ENCODE measurements around the gene MYO1E. TPM values are rescaled to one million over a fixed set of nuclear protein-coding genes. Genes with fewer than 3 reads are reported as not detected.

Gene MYO1E
- total RNA-seq, 4 donors from 2014 or later: 245 to 380 (median 268) TPM

- Histone ChIP-seq H3K27ac (peak overlapping the region; percentile 15 to 55 (median 26)), H3K4me1 (peaks cover 0 to 9% (median 2%) of the 10 kb centered on the region in 4 donors), H3K36me3 (peaks cover 0 to 75% (median 0%) of the 10 kb centered on the region in 3 donors), H3K27me3 (no peaks in the 10 kb centered on the region), H3K4me3 (no peak overlapping the region), H3K9me3 (no peaks in the 10 kb centered on the region)
- DNase-seq: peak in 1 of 3 donors; percentile 34
- TF ChIP-seq, protein P1, sequence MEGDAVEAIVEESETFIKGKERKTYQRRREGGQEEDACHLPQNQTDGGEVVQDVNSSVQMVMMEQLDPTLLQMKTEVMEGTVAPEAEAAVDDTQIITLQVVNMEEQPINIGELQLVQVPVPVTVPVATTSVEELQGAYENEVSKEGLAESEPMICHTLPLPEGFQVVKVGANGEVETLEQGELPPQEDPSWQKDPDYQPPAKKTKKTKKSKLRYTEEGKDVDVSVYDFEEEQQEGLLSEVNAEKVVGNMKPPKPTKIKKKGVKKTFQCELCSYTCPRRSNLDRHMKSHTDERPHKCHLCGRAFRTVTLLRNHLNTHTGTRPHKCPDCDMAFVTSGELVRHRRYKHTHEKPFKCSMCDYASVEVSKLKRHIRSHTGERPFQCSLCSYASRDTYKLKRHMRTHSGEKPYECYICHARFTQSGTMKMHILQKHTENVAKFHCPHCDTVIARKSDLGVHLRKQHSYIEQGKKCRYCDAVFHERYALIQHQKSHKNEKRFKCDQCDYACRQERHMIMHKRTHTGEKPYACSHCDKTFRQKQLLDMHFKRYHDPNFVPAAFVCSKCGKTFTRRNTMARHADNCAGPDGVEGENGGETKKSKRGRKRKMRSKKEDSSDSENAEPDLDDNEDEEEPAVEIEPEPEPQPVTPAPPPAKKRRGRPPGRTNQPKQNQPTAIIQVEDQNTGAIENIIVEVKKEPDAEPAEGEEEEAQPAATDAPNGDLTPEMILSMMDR (IDR thresholded peaks at IDR 0.05): no peak
- no peak for TF ChIP-seq POLR2A (IDR thresholded peaks at IDR 0.05)
These were observed 198.4 kb downstream of the MYO1E start for GRCh38 chr15:59174151-59174834.

- Histone ChIP-seq H3K36me3 (peaks cover 0 to 69% (median 0%) of the 10 kb centered on the region in 3 donors), H3K27ac (no peak overlapping the region)
- TF ChIP-seq POLR2A (IDR thresholded peaks at IDR 0.05): no peak
- TF ChIP-seq, protein P1 (IDR thresholded peaks at IDR 0.05): no peak
These were observed 199.5 kb downstream of the MYO1E start for GRCh38 chr15:59173194-59173593.

DNA sequence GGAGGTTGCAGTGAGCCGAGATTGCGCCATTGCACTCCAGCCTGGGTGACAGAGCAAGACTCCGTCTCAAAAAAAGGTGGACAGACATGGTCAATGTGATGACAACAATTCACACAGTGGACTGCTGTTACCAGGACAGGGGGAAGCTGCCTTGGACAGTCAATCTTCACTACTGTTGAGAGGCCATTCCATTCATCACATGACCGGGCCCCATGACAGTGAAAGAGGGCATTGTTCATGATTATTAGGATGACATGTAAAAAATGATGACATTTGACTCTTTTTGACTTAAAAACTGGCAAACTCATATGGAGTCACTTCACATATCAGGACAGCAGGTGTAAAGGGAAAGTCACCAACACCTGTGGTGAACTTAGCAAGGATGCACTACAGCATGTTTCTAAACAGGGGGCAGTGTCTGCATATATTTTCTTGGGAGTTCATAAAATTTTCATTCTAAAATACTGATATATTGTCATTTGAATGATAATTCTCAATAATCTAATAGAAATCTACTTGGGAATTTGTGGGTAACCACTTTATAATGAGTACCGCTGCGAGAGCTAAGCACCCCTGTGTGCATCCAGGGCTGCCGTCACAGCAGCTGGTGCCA is 200.3 kb downstream of the MYO1E start:
- no peak overlapping the region for H3K4me3 ChIP-seq
- no peaks in the 10 kb centered on the region for H3K9me3 ChIP-seq
- H3K27me3 ChIP-seq: no peaks in the 10 kb centered on the region
- no peak overlapping the region for H3K27ac ChIP-seq
- H3K4me1 ChIP-seq: peaks cover 0 to 9% (median 2%) of the 10 kb centered on the region in 4 donors
- TF ChIP-seq, protein P1 (IDR thresholded peaks at IDR 0.05): no peak
- TF ChIP-seq POLR2A (IDR thresholded peaks at IDR 0.05): no peak
- DNase-seq: no peak
- peaks cover 0 to 68% (median 0%) of the 10 kb centered on the region in 3 donors for H3K36me3 ChIP-seq

More at GRCh38 chr15:59173194-59173593, 199.5 kb downstream of the MYO1E start:
- DNase-seq: no peak
- Histone ChIP-seq H3K27me3 (no peaks in the 10 kb centered on the region), H3K4me1 (peaks cover 0 to 9% (median 2%) of the 10 kb centered on the region in 4 donors), H3K9me3 (no peaks in the 10 kb centered on the region), H3K4me3 (no peak overlapping the region)

GRCh38 chr15:59171067-59171397 is 201.6 kb downstream of the MYO1E start:
- no peak for TF ChIP-seq POLR2A (IDR thresholded peaks at IDR 0.05)
- TF ChIP-seq, protein P1 (IDR thresholded peaks at IDR 0.05): no peak
- H3K4me3 ChIP-seq: no peak overlapping the region
- no peaks in the 10 kb centered on the region for H3K9me3 ChIP-seq
- no peaks in the 10 kb centered on the region for H3K27me3 ChIP-seq
- H3K36me3 ChIP-seq: peaks cover 0 to 73% (median 0%) of the 10 kb centered on the region in 3 donors
- DNase-seq: no peak
- H3K27ac ChIP-seq: no peak overlapping the region
- H3K4me1 ChIP-seq: peaks cover 0 to 9% (median 2%) of the 10 kb centered on the region in 4 donors

DNA sequence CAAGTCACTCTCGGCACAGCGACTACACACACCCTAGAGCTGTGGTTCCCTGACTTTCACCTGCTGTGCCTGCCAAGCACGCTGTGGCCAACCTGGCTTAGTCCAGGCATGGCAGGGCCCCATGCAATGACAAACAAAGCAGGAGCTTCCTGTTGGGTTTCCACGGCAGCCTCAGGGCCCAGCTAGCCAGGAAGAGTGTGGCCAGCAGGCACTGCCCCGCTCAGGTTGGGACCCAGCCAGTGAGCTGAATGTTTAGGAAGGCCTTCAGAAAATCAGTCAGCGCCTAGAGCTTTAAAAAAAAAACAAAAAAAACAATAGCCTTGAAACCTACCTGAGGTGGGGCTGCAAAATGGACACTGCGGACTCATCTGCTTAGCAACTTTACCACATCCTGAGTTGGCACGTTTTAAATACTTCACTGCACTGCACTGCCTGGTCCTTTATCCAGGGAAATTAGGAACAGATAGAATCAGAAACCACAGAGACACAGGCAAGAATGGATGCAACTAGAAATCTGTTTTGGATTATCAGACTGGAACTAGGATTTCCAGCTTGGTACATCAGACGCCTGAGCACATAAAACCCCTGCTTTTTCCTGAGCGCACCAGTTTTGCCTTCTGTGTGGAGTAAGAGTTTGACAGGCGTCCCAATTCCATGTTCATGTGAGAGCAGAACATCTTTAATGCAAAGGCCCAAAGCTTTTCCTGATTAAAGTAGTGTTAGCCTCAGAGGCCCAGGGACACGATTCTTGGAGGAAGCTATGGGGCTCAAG is 202.2 kb downstream of the MYO1E start:
- TF ChIP-seq, protein P1 (IDR thresholded peaks at IDR 0.05): no peak
- no peak for TF ChIP-seq POLR2A (IDR thresholded peaks at IDR 0.05)
- Histone ChIP-seq H3K4me1 (peaks cover 0 to 9% (median 2%) of the 10 kb centered on the region in 4 donors), H3K27ac (no peak overlapping the region), H3K27me3 (no peaks in the 10 kb centered on the region), H3K4me3 (no peak overlapping the region), H3K9me3 (no peaks in the 10 kb centered on the region), H3K36me3 (peaks cover 0 to 79% (median 0%) of the 10 kb centered on the region in 3 donors)
- no peak for DNase-seq
